ENCODE results near the gene RICTOR. TPM values are rescaled to one million over a fixed set of nuclear protein-coding genes. Genes with fewer than 3 reads are reported as not detected.

The RICTOR gene
- total RNA-seq, 1 experiment from 2014 or later = 21.7 TPM

GRCh38 chr5:39117401-39117800, 43.2 kb upstream of the RICTOR start:
- CTCF ChIA-PET = no interaction called here
- H3K79me2 ChIP-seq (ENCODE audit: insufficient read depth, low read length) = no peaks in the 10 kb centered on the region
- intact Hi-C loops (cut with micrococcal nuclease) = no loop called here
- no peak overlapping the region for H3K9ac ChIP-seq (ENCODE audit: low read length)
- no TSS peak for BruUV-seq (replicated peaks)
- RAD21 ChIA-PET (ENCODE audit: low non-redundant PET in 1 of 2, low total read pairs in 2 of 2, uncharacterized antibody in 2 of 2, unreplicated experiment in 2 of 2) = no interaction called here
- H3K27me3 ChIP-seq (ENCODE audit: insufficient read depth, low read length) = no peaks in the 10 kb centered on the region
- H2AFZ ChIP-seq (ENCODE audit: low read depth, low read length, poor library complexity, severe bottlenecking) = no peak overlapping the region
- POLR2A ChIA-PET = no interaction called here
- TF ChIP-seq POLR2AphosphoS5 (IDR thresholded peaks at IDR 0.05; ENCODE audit: low read depth, low read length) (no peak), EGR1 (IDR thresholded peaks at IDR 0.05; ENCODE audit: low read depth) (no peak), SRF (IDR thresholded peaks at IDR 0.05; ENCODE audit: low read depth) (no peak), ZNF274 (IDR thresholded peaks at IDR 0.05; ENCODE audit: low read depth, low read length) (no peak), CBX3 (IDR thresholded peaks at IDR 0.05; ENCODE audit: low read depth) (no peak), JUND (IDR thresholded peaks at IDR 0.05) (no peak), MAX (IDR thresholded peaks at IDR 0.05) (no peak), FOSL1 (IDR thresholded peaks at IDR 0.05; ENCODE audit: low read depth) (no peak), EZH2 (IDR thresholded peaks at IDR 0.05) (no peak), POLR2A (IDR thresholded peaks at IDR 0.05; ENCODE audit: borderline replicate concordance, extremely low read depth, insufficient read depth, insufficient read length) (no peak)
- H3K9me3 ChIP-seq (ENCODE audit: control insufficient read depth in 1 of 2, insufficient read depth in 1 of 2, low read depth in 1 of 2, low read length in 2 of 2) = no peaks in the 10 kb centered on the region
- H4K20me1 ChIP-seq (ENCODE audit: insufficient read depth) = no peaks in the 10 kb centered on the region
- no peak overlapping the region for H3K4me3 ChIP-seq (replicated peaks in 1 of 2; ENCODE audit: low read depth in 1 of 2, low read length in 2 of 2)
- no peak for ATAC-seq
- H3K27ac ChIP-seq (ENCODE audit: low read depth, low read length) = no peak overlapping the region
- H3K4me2 ChIP-seq (ENCODE audit: low read length) = no peak overlapping the region
- no peak for DNase-seq (ENCODE audit: low read depth, low spot score)
- H3K4me1 ChIP-seq (ENCODE audit: control insufficient read depth in 1 of 2, insufficient read depth in 2 of 2, low read length in 2 of 2) = no peaks in the 10 kb centered on the region
- H3K36me3 ChIP-seq (ENCODE audit: control insufficient read depth in 1 of 2, insufficient read depth in 2 of 2, low read length in 2 of 2) = no peaks in the 10 kb centered on the region
- no peaks in the 10 kb centered on the region for H3K9me2 ChIP-seq (ENCODE audit: insufficient read depth)

- H2AFZ ChIP-seq (ENCODE audit: low read depth, low read length, poor library complexity, severe bottlenecking) = no peak overlapping the region
- intact Hi-C loops (cut with micrococcal nuclease) = no loop called here
- ChIA-PET CTCF (no interaction called here), RAD21 (ENCODE audit: low non-redundant PET in 1 of 2, low total read pairs in 2 of 2, uncharacterized antibody in 2 of 2, unreplicated experiment in 2 of 2) (no interaction called here), POLR2A (no interaction called here)
- H3K9ac ChIP-seq (ENCODE audit: low read length) = no peak overlapping the region
- H3K4me1 ChIP-seq (ENCODE audit: control insufficient read depth in 1 of 2, insufficient read depth in 2 of 2, low read length in 2 of 2) = no peaks in the 10 kb centered on the region
- H3K79me2 ChIP-seq (ENCODE audit: insufficient read depth, low read length) = no peaks in the 10 kb centered on the region
- no peaks in the 10 kb centered on the region for H3K36me3 ChIP-seq (ENCODE audit: control insufficient read depth in 1 of 2, insufficient read depth in 2 of 2, low read length in 2 of 2)
- TF ChIP-seq JUND (IDR thresholded peaks at IDR 0.05) (no peak), FOSL1 (IDR thresholded peaks at IDR 0.05; ENCODE audit: low read depth) (no peak), MAX (IDR thresholded peaks at IDR 0.05) (no peak)
- ATAC-seq (no peak), DNase-seq (ENCODE audit: low read depth, low spot score) (no peak)
- H3K4me3 ChIP-seq (replicated peaks in 1 of 2; ENCODE audit: low read depth in 1 of 2, low read length in 2 of 2) = no peak overlapping the region
- no peaks in the 10 kb centered on the region for H3K27me3 ChIP-seq (ENCODE audit: insufficient read depth, low read length)
- no peak overlapping the region for H3K4me2 ChIP-seq (ENCODE audit: low read length)
- no peaks in the 10 kb centered on the region for H3K9me3 ChIP-seq (ENCODE audit: control insufficient read depth in 1 of 2, insufficient read depth in 1 of 2, low read depth in 1 of 2, low read length in 2 of 2)
- H3K9me2 ChIP-seq (ENCODE audit: insufficient read depth) = no peaks in the 10 kb centered on the region
- BruUV-seq (replicated peaks) = no TSS peak
- no peak overlapping the region for H3K27ac ChIP-seq (ENCODE audit: low read depth, low read length)
- no peaks in the 10 kb centered on the region for H4K20me1 ChIP-seq (ENCODE audit: insufficient read depth)
These were observed 42.4 kb upstream of the RICTOR start for GRCh38 chr5:39116344-39117170.
